Neural crest cell (in vitro differentiated cells): ENCODE results near the gene CACNG7. TPM values are rescaled to one million over a fixed set of nuclear protein-coding genes. Genes with fewer than 3 reads are reported as not detected.

Experiments
- DNase-seq: peaks from one replicate; pipeline ENCODE4 v3.0.0; 2021; ENCODE audit warnings: low read depth, mixed read lengths, low spot score
- H3K27ac Mint-ChIP-seq: one replicate; pipeline ENCODE4 v1.8.0; 2021; ENCODE audit warnings: mild to moderate bottlenecking, mixed read lengths; ENCODE audit not compliant: unreplicated experiment
- H3K27me3 Mint-ChIP-seq: 2 replicates; pipeline ENCODE4 v1.8.0; 2021; ENCODE audit warnings: low read depth, mild to moderate bottlenecking, mixed read lengths
- H3K36me3 Mint-ChIP-seq: 2 replicates; pipeline ENCODE4 v1.8.0; 2021; ENCODE audit warnings: low read depth, mild to moderate bottlenecking, mixed read lengths
- H3K4me1 Mint-ChIP-seq: 2 replicates; pipeline ENCODE4 v1.8.0; 2021; ENCODE audit warnings: mixed read lengths
- H3K4me3 Mint-ChIP-seq: one replicate; pipeline ENCODE4 v1.8.0; 2021; ENCODE audit warnings: mild to moderate bottlenecking, mixed read lengths
- H3K9me3 Mint-ChIP-seq: 2 replicates; pipeline ENCODE4 v1.8.0; 2021; ENCODE audit warnings: mixed read lengths
- CTCF ChIP-seq: fragments of 200-600 bp; sonication (generic); conservative IDR thresholded peaks from 2 replicates; pipeline ENCODE4 v1.5.0; 2021; ENCODE audit warnings: antibody characterized with exemption, mild to moderate bottlenecking
- total RNA-seq: library from RNA; stranded (reverse); gene quantifications from 2 replicates; pipeline ENCODE4 v1.2.1, GENCODE V29; 2021

CACNG7 gene
- total RNA-seq, 1 donor from 2014 or later: 25.3 TPM

- H3K36me3 Mint-ChIP-seq: no peaks in the 10 kb centered on the region
- peaks cover 4% of the 10 kb centered on the region for H3K9me3 Mint-ChIP-seq
- H3K27me3 Mint-ChIP-seq: peaks cover 44% of the 10 kb centered on the region
- no peak for DNase-seq
- no peak for TF ChIP-seq CTCF
- H3K4me1 Mint-ChIP-seq: peaks cover 28% of the 10 kb centered on the region
- no peak overlapping the region for H3K27ac Mint-ChIP-seq
- H3K4me3 Mint-ChIP-seq: no peak overlapping the region
Measured at GRCh38 chr19:53982611-53983010, 73.5 kb downstream of the CACNG7 start.

- no peak for TF ChIP-seq CTCF
- DNase-seq: no peak
- Mint-ChIP-seq H3K4me3 (no peak overlapping the region), H3K36me3 (no peaks in the 10 kb centered on the region), H3K4me1 (peaks cover 20% of the 10 kb centered on the region), H3K27ac (no peak overlapping the region), H3K27me3 (peaks cover 34% of the 10 kb centered on the region), H3K9me3 (peaks cover 2% of the 10 kb centered on the region)
Measured at GRCh38 chr19:53983457-53984289, 74.6 kb downstream of the CACNG7 start.

DNA sequence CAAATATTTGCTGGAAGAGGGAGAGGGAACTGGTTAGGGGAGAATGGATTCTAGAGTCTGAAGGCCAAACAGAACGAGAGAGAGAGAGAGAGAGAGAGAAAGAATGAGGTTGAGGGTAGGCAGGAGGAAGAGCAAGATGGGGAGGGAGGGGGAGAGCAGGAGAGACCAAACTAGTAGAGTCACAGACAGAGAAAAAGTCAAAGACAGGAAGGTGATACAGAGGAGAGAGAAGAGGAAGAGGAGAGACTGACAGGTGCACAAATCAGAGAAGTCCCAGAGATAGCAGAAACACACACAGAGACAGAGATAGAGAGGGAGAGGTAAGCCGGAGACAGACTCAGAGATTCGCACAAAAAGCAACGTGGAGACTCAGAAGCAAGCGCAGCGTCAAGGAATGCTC, 76.8 kb downstream of the CACNG7 start:
- no peak overlapping the region for H3K4me3 Mint-ChIP-seq
- H3K27me3 Mint-ChIP-seq: peaks cover 19% of the 10 kb centered on the region
- peaks cover 8% of the 10 kb centered on the region for H3K4me1 Mint-ChIP-seq
- no peak for TF ChIP-seq CTCF
- H3K27ac Mint-ChIP-seq: no peak overlapping the region
- no peak for DNase-seq
- no peaks in the 10 kb centered on the region for H3K36me3 Mint-ChIP-seq
- no peaks in the 10 kb centered on the region for H3K9me3 Mint-ChIP-seq

GRCh38 chr19:53988981-53989380, 79.9 kb downstream of the CACNG7 start:
- no peak overlapping the region for H3K27ac Mint-ChIP-seq
- no peak for TF ChIP-seq CTCF
- no peaks in the 10 kb centered on the region for H3K36me3 Mint-ChIP-seq
- peaks cover 23% of the 10 kb centered on the region for H3K27me3 Mint-ChIP-seq
- peaks cover 5% of the 10 kb centered on the region for H3K4me1 Mint-ChIP-seq
- no peaks in the 10 kb centered on the region for H3K9me3 Mint-ChIP-seq
- DNase-seq: no peak
- peak overlapping the region; percentile 39 for H3K4me3 Mint-ChIP-seq

DNA sequence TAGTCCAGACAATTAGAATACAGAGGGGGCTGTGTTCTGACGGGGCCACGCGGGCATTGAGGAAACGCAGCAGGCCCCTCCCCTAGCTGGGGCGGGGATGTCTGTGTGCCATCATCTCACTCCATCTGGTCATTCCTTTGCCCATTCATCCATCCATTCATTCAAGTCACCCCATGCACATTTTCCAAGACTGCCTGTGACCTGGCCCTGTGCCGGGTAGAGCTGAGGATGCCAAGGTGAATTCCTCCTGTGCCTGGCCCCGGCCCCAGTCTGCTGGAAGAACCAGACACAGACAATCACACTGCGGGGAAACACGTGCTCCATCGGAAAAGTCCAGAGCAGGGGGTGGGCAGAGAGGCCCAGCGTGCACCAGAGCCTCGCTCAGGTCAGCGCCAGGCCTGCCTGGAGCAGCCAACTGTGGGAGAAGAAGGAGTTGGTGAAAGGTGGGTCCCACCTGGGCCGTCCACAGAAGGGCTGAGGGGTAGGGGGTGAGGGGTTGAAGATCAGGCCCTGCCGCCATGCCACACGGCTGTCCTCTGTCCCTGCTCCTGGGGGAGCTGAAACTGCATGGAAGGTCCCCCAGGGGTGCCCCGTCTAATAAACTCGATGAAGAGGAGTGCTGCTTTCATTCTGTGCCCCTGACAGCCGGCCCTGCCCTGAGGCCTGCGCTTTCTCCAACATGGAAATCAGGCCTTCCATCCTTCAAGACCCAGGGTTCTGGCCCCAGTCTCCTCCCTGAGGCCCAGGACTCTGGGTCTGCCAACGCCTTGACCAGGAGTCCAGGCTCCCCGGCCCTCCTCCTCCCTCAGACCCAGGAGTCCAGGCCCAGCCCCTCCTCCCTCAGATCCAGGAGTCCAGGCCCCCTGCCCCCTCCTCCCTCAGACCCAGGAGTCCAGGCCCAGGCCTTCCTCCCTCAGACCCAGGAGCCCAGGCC, 80.8 kb downstream of the CACNG7 start:
- H3K27ac Mint-ChIP-seq: no peak overlapping the region
- DNase-seq: no peak
- no peaks in the 10 kb centered on the region for H3K36me3 Mint-ChIP-seq
- peaks cover 5% of the 10 kb centered on the region for H3K4me1 Mint-ChIP-seq
- H3K27me3 Mint-ChIP-seq: peaks cover 30% of the 10 kb centered on the region
- no peaks in the 10 kb centered on the region for H3K9me3 Mint-ChIP-seq
- TF ChIP-seq CTCF: no peak
- no peak overlapping the region for H3K4me3 Mint-ChIP-seq
